ENCODE results near the gene PIGS.
A peak's percentile ranks its signal among the peaks of the same experiment; 100 is the strongest.

PIGS gene

DNA sequence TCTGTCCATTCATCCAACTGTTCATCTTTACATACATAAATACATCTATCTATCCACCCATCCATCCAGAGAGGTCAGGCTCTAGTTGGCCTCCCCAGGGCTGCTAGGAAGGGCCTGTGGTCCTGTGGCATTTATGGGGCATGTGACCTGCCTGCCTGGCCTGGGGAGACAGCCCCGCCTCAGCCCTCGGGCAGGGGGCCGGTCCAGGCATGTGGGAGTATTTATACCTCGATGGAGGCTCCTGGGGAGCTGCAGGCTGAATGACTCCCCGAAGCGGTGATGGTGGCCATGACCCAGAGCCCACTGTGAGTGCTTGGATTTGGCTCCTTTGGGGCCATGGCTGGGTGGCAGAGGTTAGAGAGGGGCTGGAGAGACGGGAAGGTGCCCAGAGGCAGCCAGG, 57.8 kb downstream of the PIGS start:
- H3K27me3 ChIP-seq (replicated peaks in 2 of 5; ENCODE audit: control insufficient read depth in 4 of 5, insufficient read depth in 5 of 5, low read length in 4 of 5), result peaks cover 0 to 2% (median 0%) of the 10 kb centered on the region in 5 experiments

DNA sequence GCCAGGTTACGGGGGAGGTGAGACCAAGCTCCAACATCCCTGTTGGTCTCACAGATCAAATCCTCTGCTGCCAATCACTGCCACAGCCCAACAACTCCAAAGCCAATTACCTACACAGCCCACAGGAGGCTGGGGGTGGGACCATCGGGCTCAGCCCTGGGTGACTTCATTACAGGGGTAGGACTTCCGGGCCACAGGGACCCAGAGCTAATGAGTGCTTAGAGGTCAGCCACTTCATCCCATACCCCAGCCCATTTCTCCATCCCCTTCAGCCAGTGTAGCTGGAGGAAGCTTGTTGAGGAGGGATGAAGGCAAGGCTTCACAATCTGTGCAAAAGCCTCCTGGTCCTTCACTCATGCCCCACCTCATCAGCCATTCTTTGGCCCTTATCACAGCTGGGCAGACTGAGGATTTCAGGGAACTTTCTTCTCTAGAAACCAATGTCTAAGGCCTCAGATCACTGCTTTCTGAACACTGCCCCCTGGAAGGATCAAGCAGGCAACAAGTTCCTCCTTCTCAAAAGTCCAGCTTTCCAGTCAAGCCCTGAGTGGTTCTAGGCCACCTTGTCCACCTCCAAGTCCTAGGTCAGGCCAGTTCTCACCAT, 59.4 kb downstream of the PIGS start:
- no CpG with 5 or more reads among the region's 3 CpGs for WGBS (ENCODE audit: insufficient coverage)
- DNase-seq, result no peak
- Histone ChIP-seq H3K27ac (ENCODE audit: insufficient read depth in 1 of 2, low read depth in 1 of 2, low read length in 2 of 2, poor library complexity in 1 of 2, severe bottlenecking in 2 of 2) (no peak overlapping the region), H3K36me3 (ENCODE audit: control insufficient read depth in 4 of 4, insufficient read depth in 4 of 4, low read length in 3 of 4) (no peaks in the 10 kb centered on the region), H3K27me3 (replicated peaks in 2 of 5; ENCODE audit: control insufficient read depth in 4 of 5, insufficient read depth in 5 of 5, low read length in 4 of 5) (peaks cover 0 to 5% (median 0%) of the 10 kb centered on the region in 5 experiments), H3K9me3 (ENCODE audit: control extremely low read depth in 1 of 5, control insufficient read depth in 4 of 5, insufficient read depth in 2 of 5, low read depth in 1 of 5, low read length in 4 of 5) (no peaks in the 10 kb centered on the region), H3K4me1 (ENCODE audit: control extremely low read depth in 1 of 4, control insufficient read depth in 4 of 4, insufficient read depth in 4 of 4, low read length in 3 of 4) (peaks cover 0 to 12% (median 0%) of the 10 kb centered on the region in 4 experiments), H3K4me3 (ENCODE audit: control insufficient read depth in 1 of 7, extremely low read depth in 1 of 7, insufficient read depth in 4 of 7, low read depth in 2 of 7, low read length in 6 of 7) (no peak overlapping the region)
- ChIA-PET CTCF (interaction anchor here (0.7 to 2.0 kb wide), 4 partner anchors 11 to 36 kb away, joined by 3 to 9 read pairs (median 4); no protein-coding TSS in a partner anchor), POLR2A (no interaction called here)

More for the DNA sequence above, 57.8 kb downstream of the PIGS start:
- ChIA-PET CTCF (interaction anchor here (0.6 kb wide), 1 partner anchor 50 kb away, joined by 3 read pairs; no protein-coding TSS in a partner anchor), POLR2A (no interaction called here)
- DNase-seq, result no peak
- Histone ChIP-seq H3K9me3 (ENCODE audit: control extremely low read depth in 1 of 5, control insufficient read depth in 4 of 5, insufficient read depth in 2 of 5, low read depth in 1 of 5, low read length in 4 of 5) (no peaks in the 10 kb centered on the region), H3K4me1 (ENCODE audit: control extremely low read depth in 1 of 4, control insufficient read depth in 4 of 4, insufficient read depth in 4 of 4, low read length in 3 of 4) (peaks cover 0 to 15% (median 5%) of the 10 kb centered on the region in 4 experiments), H3K27ac (ENCODE audit: insufficient read depth in 1 of 2, low read depth in 1 of 2, low read length in 2 of 2, poor library complexity in 1 of 2, severe bottlenecking in 2 of 2) (no peak overlapping the region), H3K4me3 (ENCODE audit: control insufficient read depth in 1 of 7, extremely low read depth in 1 of 7, insufficient read depth in 4 of 7, low read depth in 2 of 7, low read length in 6 of 7) (no peak overlapping the region), H3K36me3 (ENCODE audit: control insufficient read depth in 4 of 4, insufficient read depth in 4 of 4, low read length in 3 of 4) (no peaks in the 10 kb centered on the region)
- 91% methylated on average over 7 of the region's 7 CpGs for WGBS (ENCODE audit: insufficient coverage)

DNA sequence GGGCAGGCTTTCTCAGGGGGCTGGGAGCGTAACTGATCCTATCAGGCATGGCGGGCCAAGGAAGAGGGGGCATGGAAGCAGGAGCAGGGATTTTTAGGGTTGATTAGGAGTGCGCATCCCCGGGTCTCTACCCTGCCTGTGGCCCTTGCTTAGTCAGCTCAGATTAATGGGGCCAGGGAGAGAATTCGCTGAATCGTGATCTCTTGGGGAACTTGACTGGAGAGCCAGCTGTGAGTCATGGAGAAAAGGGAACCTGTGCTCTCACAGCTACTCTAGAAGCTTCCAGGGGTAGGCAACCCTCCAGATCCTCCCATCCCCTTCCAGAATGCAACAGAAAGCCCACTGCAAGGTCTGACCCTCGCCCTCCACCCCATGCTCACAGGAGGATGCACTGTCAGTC, 61.5 kb downstream of the PIGS start:
- ChIA-PET POLR2A (interaction anchor here (0.6 kb wide), 1 partner anchor 28 kb away, joined by 3 read pairs; no protein-coding TSS in a partner anchor), CTCF (interaction anchor here (0.9 to 1.1 kb wide), 2 partner anchors 9 kb away, joined by 3 read pairs; no protein-coding TSS in a partner anchor)
- peaks cover 0 to 5% (median 0%) of the 10 kb centered on the region in 5 experiments for H3K27me3 ChIP-seq (replicated peaks in 2 of 5; ENCODE audit: control insufficient read depth in 4 of 5, insufficient read depth in 5 of 5, low read length in 4 of 5)
- H3K4me3 ChIP-seq (ENCODE audit: control insufficient read depth in 1 of 7, extremely low read depth in 1 of 7, insufficient read depth in 4 of 7, low read depth in 2 of 7, low read length in 6 of 7), result no peak overlapping the region
- DNase-seq, result peak; percentile 21 to 65 (median 60)
- H3K36me3 ChIP-seq (ENCODE audit: control insufficient read depth in 4 of 4, insufficient read depth in 4 of 4, low read length in 3 of 4), result no peaks in the 10 kb centered on the region
- H3K9me3 ChIP-seq (ENCODE audit: control extremely low read depth in 1 of 5, control insufficient read depth in 4 of 5, insufficient read depth in 2 of 5, low read depth in 1 of 5, low read length in 4 of 5), result no peaks in the 10 kb centered on the region
- 68% methylated on average over 7 of the region's 7 CpGs for WGBS (ENCODE audit: insufficient coverage)
- no peak overlapping the region for H3K27ac ChIP-seq (ENCODE audit: insufficient read depth in 1 of 2, low read depth in 1 of 2, low read length in 2 of 2, poor library complexity in 1 of 2, severe bottlenecking in 2 of 2)
- H3K4me1 ChIP-seq (ENCODE audit: control extremely low read depth in 1 of 4, control insufficient read depth in 4 of 4, insufficient read depth in 4 of 4, low read length in 3 of 4), result peaks cover 0 to 12% (median 0%) of the 10 kb centered on the region in 4 experiments

DNA sequence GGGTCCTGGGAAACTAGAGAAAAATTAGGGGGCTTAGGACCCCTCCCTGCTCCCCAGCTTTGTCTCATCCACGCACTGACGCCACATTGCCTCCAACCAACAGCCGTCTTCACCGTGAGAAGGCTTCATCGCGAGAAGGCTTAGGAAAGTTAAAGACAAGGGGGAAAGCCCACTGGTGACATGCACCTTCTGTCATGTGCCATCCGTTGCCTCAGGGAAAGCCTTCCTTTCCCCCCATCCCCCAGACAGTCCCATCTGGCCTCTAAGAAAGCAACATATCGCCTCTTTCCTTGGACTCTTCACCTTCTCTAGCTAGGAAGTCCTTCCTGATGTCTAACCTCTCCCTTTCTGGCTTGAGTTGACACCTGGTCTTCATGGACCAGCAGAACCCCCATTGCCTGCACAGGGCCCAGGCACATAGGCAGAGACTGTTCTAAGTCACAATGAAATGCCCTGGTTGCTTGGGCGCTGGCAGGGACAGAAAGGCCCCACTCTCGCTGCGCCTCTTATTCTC, 63.1 kb downstream of the PIGS start:
- H3K4me3 ChIP-seq (ENCODE audit: control insufficient read depth in 1 of 7, extremely low read depth in 1 of 7, insufficient read depth in 4 of 7, low read depth in 2 of 7, low read length in 6 of 7), result no peak overlapping the region
- no peaks in the 10 kb centered on the region for H3K36me3 ChIP-seq (ENCODE audit: control insufficient read depth in 4 of 4, insufficient read depth in 4 of 4, low read length in 3 of 4)
- peaks cover 0 to 5% (median 0%) of the 10 kb centered on the region in 5 experiments for H3K27me3 ChIP-seq (replicated peaks in 2 of 5; ENCODE audit: control insufficient read depth in 4 of 5, insufficient read depth in 5 of 5, low read length in 4 of 5)
- POLR2A ChIA-PET, result interaction anchor here (0.6 kb wide), 1 partner anchor 13 kb away, joined by 3 read pairs; no protein-coding TSS in a partner anchor
- no peak for DNase-seq
- WGBS (ENCODE audit: insufficient coverage), result 91% methylated on average over 10 of the region's 11 CpGs
- CTCF ChIA-PET, result no interaction called here
- H3K4me1 ChIP-seq (ENCODE audit: control extremely low read depth in 1 of 4, control insufficient read depth in 4 of 4, insufficient read depth in 4 of 4, low read length in 3 of 4), result peaks cover 0 to 12% (median 0%) of the 10 kb centered on the region in 4 experiments
- H3K27ac ChIP-seq (ENCODE audit: insufficient read depth in 1 of 2, low read depth in 1 of 2, low read length in 2 of 2, poor library complexity in 1 of 2, severe bottlenecking in 2 of 2), result no peak overlapping the region
- no peaks in the 10 kb centered on the region for H3K9me3 ChIP-seq (ENCODE audit: control extremely low read depth in 1 of 5, control insufficient read depth in 4 of 5, insufficient read depth in 2 of 5, low read depth in 1 of 5, low read length in 4 of 5)

DNA sequence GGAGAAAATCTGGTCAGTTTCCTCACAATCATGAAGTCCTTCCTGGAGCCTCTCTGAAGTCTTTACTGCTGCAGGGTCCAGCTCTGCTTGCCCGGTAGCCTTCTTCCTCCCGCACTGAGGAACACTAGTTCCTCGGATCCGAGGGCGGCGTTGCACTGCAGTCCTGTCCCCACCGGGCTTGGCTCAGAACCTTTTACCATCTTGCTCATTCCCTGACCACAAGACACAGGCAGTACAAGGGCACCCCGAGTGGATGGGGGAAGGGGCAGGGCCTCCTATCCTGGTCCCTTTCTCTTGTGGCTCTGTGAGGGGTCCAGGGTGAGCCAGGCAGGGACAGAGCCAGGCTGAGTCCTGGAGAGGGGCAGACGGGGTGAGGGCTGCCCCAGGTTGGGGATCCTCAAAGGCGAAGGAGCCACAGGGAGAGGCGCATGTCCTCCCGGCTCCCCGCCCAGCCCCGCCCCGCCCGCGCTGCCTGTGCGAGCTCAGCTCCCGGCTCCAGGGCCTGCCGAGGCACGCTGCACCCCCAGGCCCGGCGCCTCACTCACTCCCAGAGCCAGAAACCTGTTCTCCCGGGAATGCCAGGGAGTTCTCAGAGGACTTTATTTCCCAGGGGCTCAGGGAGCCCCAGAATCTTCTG, 63.6 kb downstream of the PIGS start:
- ChIA-PET POLR2A (no interaction called here), CTCF (no interaction called here)
- Histone ChIP-seq H3K36me3 (ENCODE audit: control insufficient read depth in 4 of 4, insufficient read depth in 4 of 4, low read length in 3 of 4) (no peaks in the 10 kb centered on the region), H3K4me1 (ENCODE audit: control extremely low read depth in 1 of 4, control insufficient read depth in 4 of 4, insufficient read depth in 4 of 4, low read length in 3 of 4) (peaks cover 0 to 12% (median 0%) of the 10 kb centered on the region in 4 experiments), H3K9me3 (ENCODE audit: control extremely low read depth in 1 of 5, control insufficient read depth in 4 of 5, insufficient read depth in 2 of 5, low read depth in 1 of 5, low read length in 4 of 5) (no peaks in the 10 kb centered on the region), H3K4me3 (ENCODE audit: control insufficient read depth in 1 of 7, extremely low read depth in 1 of 7, insufficient read depth in 4 of 7, low read depth in 2 of 7, low read length in 6 of 7) (no peak overlapping the region), H3K27me3 (replicated peaks in 2 of 5; ENCODE audit: control insufficient read depth in 4 of 5, insufficient read depth in 5 of 5, low read length in 4 of 5) (peaks cover 0 to 4% (median 0%) of the 10 kb centered on the region in 5 experiments), H3K27ac (ENCODE audit: insufficient read depth in 1 of 2, low read depth in 1 of 2, low read length in 2 of 2, poor library complexity in 1 of 2, severe bottlenecking in 2 of 2) (no peak overlapping the region)
- no peak for DNase-seq
- 66% methylated on average over 16 of the region's 24 CpGs for WGBS (ENCODE audit: insufficient coverage)

DNA sequence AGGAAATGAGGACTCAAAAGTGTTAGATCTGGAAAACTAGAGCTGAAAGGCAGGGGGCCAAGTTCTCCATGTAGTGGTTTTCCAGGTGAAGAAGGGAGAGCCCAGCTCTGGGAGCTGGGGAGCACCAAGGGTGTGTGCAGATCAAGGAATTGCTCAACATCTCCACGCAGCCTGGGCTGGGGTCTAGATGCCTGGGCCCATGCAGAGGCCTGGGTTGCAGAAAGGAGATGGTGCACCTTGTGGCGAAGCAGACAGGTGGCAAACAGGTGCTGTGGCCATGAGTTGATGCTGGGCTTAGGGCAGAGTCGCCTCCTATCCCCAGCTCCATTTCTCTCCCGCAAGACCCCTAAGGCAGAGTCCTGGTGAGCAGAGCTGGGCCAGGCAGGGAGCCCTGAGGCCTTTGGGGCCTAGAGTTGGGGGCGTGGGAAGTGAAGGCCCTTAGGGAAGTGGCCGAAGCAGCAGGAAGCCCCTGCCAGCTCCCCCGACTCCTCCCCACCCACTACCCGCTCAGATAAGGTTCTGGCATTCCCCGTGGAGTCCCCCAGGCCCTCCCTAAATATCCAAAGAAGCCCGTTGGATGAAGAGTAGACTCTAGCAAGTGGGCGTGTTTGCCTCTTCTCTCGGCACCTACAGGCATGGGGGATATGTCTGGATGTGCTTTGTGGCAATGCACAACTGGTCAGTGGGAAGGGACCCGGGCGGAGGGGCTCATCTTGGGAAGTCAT, 64.4 kb downstream of the PIGS start:
- Histone ChIP-seq H3K9me3 (ENCODE audit: control extremely low read depth in 1 of 5, control insufficient read depth in 4 of 5, insufficient read depth in 2 of 5, low read depth in 1 of 5, low read length in 4 of 5) (no peaks in the 10 kb centered on the region), H3K4me3 (ENCODE audit: control insufficient read depth in 1 of 7, extremely low read depth in 1 of 7, insufficient read depth in 4 of 7, low read depth in 2 of 7, low read length in 6 of 7) (no peak overlapping the region), H3K27ac (ENCODE audit: insufficient read depth in 1 of 2, low read depth in 1 of 2, low read length in 2 of 2, poor library complexity in 1 of 2, severe bottlenecking in 2 of 2) (no peak overlapping the region), H3K27me3 (replicated peaks in 2 of 5; ENCODE audit: control insufficient read depth in 4 of 5, insufficient read depth in 5 of 5, low read length in 4 of 5) (peaks cover 0 to 3% (median 0%) of the 10 kb centered on the region in 5 experiments), H3K36me3 (ENCODE audit: control insufficient read depth in 4 of 4, insufficient read depth in 4 of 4, low read length in 3 of 4) (no peaks in the 10 kb centered on the region), H3K4me1 (ENCODE audit: control extremely low read depth in 1 of 4, control insufficient read depth in 4 of 4, insufficient read depth in 4 of 4, low read length in 3 of 4) (peaks cover 0 to 12% (median 0%) of the 10 kb centered on the region in 4 experiments)
- 96% methylated on average over 10 of the region's 14 CpGs for WGBS (ENCODE audit: insufficient coverage)
- no peak for DNase-seq
- ChIA-PET CTCF (interaction anchor here (0.9 kb wide), 1 partner anchor 12 kb away, joined by 3 read pairs; no protein-coding TSS in a partner anchor), POLR2A (no interaction called here)

Measured in common myeloid progenitor, CD34-positive (primary cell).